HL-60/S4 treated with retinoic acid at 250 ng/mL for 4 days and 3 days (cell line): Measurements from ENCODE around the gene SLC19A3.
"Not testable (repeated sequence)": the region's sequence is repeated elsewhere in the genome, so short reads cannot be mapped to it uniquely, and the experiment has no call there.

Experiments
- in situ Hi-C: fragments of 300-500 bp; cut with MboI; formaldehyde crosslinking; loops from 2 replicates; pipeline ENCODE4 v1.7.0; 2022; ENCODE audit warnings: low sequenced_read_pairs

SLC19A3 gene

DNA sequence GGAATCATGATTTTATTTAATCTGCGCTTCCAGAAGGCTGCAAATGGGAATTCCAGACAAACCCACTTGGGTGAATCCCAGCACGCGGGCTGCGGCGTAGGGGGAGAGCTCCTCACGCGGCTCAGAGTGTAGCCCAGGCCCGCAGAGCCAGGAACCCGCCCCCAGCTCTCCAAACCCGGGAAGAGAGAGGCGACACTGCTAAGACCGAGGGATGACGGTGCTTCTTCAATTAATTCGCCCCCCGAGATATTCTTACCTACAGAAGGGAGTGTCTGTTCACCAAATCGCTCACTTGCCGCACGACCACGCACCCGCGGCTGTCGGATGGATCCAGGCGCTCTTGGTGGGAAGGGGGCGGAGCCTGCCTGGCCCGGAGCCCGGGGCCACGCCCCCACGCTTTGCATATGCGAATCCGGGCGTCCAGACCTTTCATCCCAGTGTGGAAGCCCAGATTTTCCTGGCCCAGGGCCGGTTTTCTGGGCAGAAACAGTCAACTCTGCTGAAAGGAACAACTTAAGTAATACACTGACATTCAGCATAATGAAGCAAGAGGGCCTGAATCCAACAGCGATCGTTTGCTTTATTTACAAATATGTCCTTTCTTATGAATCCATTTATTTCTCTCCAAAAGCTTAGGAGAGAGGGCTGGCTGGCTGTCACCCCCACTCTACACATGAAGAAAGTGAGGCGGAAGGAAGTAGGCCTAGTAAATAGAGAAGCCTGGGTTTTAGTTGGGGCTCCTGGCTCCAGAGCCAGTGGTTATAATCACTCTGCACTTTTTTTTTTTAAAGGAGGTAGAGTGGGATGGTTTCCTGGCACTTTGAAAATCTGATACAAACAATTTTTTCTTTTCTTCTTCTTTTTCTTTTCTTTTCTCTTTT, at the start of gene SLC19A3:
Gene SLC19A3 (minus strand): TSS at position 342 of the 881 bp plus-strand sequence. CDS start 15,710 bp downstream, outside the sequence.
- in situ Hi-C loops = no loop called here

DNA sequence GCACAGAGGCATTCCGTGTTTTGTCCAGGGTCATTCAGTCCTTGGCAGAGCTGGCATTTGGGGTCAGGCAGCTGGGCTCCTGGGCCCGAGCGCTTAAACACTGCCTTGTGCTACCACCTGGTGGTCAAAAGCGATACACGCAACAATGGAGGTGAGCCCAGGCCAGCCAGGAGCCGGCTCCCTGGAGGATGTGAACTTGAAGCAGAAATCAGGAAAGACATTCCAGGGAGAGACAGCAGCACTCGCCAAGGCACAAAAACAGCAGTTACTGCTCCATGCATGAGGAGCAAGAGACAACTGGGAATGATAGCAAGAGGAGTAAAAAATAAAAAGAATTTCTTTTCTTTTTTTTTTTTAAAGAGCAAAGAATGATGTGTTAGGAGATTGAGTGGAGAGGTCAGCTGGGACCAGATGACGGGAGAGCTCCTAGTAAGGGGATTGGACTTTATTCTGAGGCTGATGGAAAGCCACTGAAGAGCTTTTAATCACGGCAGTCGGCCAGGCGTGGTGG, 48.6 kb upstream of the SLC19A3 start:
- in situ Hi-C loops = no loop called here

DNA sequence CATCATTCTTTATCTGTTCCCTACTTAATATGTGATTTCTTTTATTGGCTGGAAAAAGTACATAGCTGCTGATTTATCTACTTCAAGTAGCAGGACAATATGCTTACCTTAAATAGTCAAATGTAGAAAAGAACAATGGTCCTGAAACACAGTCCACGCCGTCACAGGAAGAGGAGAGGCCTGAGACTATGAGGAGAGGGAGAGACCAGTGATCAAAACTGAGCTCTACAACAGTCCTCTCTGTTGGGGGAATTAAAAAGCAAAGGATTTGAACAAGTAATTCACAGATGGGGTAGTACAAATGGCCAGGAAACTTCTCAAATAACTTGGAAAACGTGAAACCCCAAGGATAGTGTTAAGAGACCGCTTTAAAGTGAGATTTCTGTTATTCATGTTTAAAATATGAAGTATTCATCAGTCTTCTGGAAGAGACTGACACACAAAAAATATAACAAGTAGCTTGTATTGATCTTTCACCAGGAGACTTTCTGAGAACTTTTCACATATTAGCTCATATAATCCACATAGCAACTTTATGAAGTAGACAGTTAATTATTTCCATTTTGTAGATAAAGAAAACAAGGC, 48.1 kb upstream of the SLC19A3 start:
- in situ Hi-C loops = no loop called here

DNA sequence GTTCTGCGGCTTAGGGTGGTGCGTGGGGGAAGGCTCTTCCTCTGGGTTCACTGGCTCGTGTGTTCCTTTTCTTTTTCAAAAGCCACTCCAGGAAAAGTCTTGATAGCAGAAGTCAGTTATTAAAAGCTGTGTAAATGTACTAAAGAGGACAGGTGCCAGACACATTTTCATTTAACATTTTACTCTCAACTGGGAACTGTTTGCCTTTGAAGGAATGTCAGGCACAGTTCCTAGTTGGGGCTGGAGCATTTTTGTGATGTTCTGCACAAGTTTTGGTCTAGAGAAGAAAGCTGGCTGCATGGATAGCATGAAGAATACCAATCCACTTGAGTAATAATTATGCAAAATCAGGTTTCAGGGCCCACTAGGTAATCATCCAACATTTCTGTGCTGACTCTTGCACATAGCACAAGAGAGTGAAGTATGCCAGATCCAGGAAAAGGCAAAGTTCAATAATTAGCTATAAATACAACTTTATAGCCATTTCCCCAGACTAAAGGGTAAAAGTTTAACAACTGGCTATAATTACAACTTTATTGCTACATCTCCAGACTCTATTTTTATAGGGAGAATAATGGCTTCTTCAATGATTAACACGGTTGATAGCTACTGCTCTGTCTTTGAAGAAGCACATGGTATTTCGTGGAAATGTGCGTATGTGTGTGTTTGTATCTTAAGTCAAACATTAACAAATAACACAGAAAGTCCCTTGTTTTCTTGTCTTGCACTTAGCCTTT, 44.1 kb upstream of the SLC19A3 start:
- in situ Hi-C loops = no loop called here

- in situ Hi-C loops = no loop called here
These were observed 41.7 kb upstream of the SLC19A3 start for GRCh38 chr2:227759411-227760118.

DNA sequence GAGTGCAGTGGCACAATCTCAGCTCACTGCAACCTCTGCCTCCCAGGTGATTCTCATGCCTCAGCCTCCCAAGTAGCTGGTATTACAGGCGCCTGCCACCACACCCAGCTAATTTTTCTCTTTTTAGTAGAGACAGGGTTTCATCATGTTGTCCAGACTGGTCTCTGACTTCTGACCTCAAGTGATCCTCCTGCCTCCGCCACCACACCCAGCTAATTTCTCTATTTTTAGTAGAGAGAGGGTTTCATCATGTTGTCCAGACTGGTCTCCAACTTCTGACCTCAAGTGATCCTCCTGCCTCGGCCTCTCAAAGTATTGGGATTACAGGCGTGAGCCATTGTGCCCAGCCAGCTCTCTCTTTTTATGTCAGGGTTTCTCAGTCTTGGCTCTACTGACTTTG, 38.4 kb upstream of the SLC19A3 start:
- in situ Hi-C loops = not testable (repeated sequence)

DNA sequence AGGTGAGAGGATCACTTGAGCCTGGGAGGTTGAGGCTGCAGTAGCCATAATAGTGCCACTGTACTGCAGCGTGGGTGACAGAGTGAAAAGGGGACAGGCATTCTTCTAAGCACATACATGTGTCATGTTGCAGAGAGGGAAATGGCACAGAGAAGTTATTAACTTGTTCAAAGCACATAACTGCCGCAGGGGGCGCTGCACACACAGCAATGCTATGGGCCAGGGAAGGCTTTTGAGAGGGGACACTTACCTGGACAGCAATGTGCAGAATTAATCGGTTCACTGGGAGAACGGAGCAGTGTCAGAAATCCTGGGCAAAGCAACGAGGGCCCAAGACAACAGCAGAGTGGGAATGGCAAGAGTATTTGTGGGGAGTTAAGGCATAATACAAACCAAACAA, 30.3 kb upstream of the SLC19A3 start:
- in situ Hi-C loops = no loop called here

GRCh38 chr2:227745594-227745993, 27.8 kb upstream of the SLC19A3 start, which contains the start of gene SCYGR8:
SCYGR8 (plus strand) TSS chr2:227745894; CDS start chr2:227745894, 0 bp downstream.
- in situ Hi-C loops = no loop called here

- in situ Hi-C loops = not testable (repeated sequence)
These were observed 22.9 kb upstream of the SLC19A3 start for GRCh38 chr2:227740705-227741104.

DNA sequence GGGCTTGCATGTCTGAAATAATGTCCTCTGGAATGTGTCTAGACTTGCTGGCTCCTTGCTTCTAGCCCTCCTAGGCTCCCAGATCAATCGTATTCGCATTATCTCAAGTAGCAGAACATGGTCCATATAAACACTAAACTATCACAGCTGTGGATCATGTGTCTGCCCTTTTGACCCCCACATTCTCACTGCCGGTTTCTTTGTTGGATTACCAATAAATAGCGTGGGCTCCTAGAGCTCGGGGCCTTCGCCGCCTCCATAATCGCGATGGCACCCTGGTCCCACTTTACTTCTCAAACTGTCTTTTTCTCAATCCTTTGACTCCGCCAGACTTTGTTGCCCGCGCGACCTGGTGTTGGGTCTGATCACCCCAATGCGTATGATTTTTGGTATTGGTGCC, 21.5 kb upstream of the SLC19A3 start:
- in situ Hi-C loops = no loop called here

DNA sequence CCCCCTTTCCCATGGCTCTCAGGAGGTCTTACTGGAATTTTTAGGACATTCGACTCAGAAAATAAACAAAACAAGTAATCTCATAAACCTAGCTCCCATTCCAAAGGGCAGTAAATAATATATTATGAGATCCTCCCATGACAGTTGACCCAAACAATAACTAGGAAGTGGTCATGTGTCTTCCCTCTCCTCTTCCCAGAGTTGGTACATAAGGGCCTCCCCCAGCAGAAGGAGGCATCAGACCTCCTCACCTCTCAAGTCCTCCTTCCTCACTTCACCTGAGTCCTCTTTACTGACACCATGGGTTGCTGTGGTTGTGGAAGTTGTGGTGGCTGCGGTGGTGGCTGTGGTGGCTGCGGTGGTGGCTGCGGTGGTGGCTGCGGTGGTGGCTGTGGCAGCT, 10.2 kb upstream of the SLC19A3 start, which contains the start of gene SCYGR7:
Gene SCYGR7 (plus strand): TSS at position 301 of the 400 bp plus-strand sequence. CDS start 0 bp downstream, at position 301.
- in situ Hi-C loops = no loop called here

GRCh38 chr2:227724394-227725039, 6.7 kb upstream of the SLC19A3 start, which contains the start of gene SCYGR6:
SCYGR6 (minus strand) TSS chr2:227724757; CDS start chr2:227724757, 0 bp downstream.
- in situ Hi-C loops = no loop called here

DNA sequence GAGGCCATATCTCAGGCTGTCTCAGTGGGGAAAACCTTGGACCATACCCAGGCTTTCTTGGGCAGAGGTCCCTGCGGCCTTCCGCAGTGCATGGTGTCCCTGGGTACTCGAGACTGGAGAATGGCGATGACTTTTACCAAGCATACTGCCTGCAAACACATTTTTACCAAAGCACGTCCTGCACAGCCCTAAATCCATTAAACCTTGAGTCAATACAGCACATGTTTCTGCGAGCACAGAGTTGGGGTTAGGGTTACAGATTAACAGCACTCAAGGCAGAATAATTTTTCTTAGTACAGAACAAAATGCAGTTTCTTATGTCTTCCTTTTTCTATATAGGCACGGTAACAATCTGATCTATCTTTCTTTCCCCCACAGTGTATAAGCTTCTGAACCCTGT, 5.0 kb upstream of the SLC19A3 start:
- in situ Hi-C loops = not testable (repeated sequence)

DNA sequence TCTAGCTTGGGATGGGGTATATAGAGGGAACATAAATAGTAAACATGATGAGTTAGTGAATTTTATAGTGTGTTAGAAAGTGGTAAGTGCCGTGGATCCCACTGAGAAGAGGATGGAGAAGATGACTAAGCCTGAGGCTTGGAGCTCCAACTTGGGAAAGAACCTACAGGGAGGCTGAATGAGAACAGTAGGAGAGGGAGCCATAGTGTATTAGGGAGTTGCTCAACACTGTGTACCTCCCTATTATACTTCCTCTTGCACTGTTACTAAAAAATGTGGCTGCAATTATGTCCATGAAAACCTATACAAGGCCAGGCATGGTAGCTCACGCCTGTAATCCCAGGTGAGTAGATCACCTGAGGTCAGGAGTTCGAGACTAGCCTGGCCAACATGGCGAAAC, 2.9 kb upstream of the SLC19A3 start:
- in situ Hi-C loops = no loop called here

DNA sequence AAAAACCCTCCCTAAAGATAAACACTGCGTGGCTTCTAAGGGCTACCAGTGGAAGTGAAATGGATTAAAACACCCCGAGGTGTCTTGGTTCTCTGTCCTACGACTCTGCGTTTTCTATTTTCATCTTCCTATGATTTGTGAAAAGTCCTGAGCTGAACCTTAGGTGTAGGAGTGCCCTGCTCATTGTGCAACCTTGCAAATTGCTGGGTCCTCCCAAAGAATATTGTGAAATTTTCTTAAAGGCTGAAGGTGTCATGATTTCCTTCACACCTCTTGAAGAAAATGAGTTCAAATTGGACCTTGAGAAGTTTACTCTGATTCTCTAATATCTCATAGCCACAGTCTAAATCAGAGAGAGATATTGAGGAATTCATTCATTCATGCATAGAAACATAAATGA, 1.8 kb upstream of the SLC19A3 start:
- in situ Hi-C loops = no loop called here

- in situ Hi-C loops = no loop called here
These were observed 1.3 kb downstream of the SLC19A3 start for GRCh38 chr2:227716501-227716900.

GRCh38 chr2:227713291-227713690, 4.5 kb downstream of the SLC19A3 start:
- in situ Hi-C loops = no loop called here

DNA sequence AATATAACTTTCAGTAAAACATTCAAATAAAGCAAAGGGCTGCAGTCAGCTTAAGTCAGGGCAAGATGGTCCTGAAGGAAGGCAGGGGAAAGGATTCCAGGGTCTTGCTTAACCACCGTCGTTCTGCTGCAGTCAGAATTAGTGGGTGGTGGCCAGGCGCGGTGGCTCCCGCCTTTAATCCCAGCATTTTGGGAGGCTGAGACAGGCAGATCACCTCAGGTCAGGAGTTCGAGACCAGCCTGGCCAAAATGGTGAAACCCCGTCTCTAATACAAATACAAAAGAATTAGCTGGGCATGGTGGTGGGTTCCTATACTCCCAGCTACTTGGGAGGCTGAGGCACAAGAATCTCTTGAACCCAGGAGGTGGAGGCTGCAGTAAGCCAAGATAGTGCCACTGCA, 6.8 kb downstream of the SLC19A3 start:
- in situ Hi-C loops = no loop called here

DNA sequence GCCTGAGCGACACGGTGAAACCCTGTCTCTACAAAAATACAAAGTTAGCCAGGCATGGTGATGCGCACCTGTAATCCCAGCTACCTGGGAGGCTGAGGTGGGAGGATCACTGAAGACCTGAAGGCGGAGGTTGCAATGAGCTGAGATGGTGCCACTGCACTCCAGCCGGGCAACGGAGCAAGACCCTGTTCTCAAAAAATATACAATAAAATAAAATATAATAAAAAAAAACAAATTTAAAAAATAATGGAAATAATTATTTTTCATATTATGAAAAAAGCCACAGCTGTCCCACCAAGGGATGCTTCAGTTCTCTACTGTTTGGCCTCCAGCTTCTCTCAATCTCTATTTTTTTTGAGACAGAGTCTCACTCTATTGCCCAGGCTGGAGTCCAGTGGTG, 10.4 kb downstream of the SLC19A3 start:
- in situ Hi-C loops = no loop called here

- in situ Hi-C loops = no loop called here
These were observed 11.0 kb downstream of the SLC19A3 start for GRCh38 chr2:227706859-227707258.
